Neural cell (in vitro differentiated cells): Measurements from ENCODE around the gene CSNK1E. TPM values are rescaled to one million over a fixed set of nuclear protein-coding genes. Genes with fewer than 3 reads are reported as not detected.

Experiments
- H2AFZ ChIP-seq: fragments of 200-600, 300-800 bp; sonication (generic), shearing (Covaris generic); 2 replicates; pipeline ENCODE4 v1.6.0; 2014; ENCODE audit warnings: low read depth, mild to moderate bottlenecking, antibody characterized with exemption, low read length, moderate library complexity
- H3F3A ChIP-seq: fragments of 200-600 bp; shearing (Covaris generic); 2 replicates; pipeline ENCODE4 v1.6.1; 2016; ENCODE audit warnings: mild to moderate bottlenecking, moderate library complexity, mixed read lengths, antibody characterized with exemption, low read length; ENCODE audit not compliant: insufficient read depth, poor library complexity, severe bottlenecking
- H3K27ac ChIP-seq: fragments of 200-600, 300-800 bp; sonication (generic), shearing (Covaris generic); 2 replicates; pipeline ENCODE4 v1.5.1; 2014; ENCODE audit warnings: mild to moderate bottlenecking, low read length, moderate library complexity
- H3K27me3 ChIP-seq: fragments of 300-800, 200-600 bp; sonication (generic), shearing (Covaris generic); 2 replicates; pipeline ENCODE4 v1.6.0; 2014; ENCODE audit warnings: mild to moderate bottlenecking, low read depth, low read length, moderate library complexity; ENCODE audit not compliant: insufficient read depth
- H3K36me3 ChIP-seq: fragments of 300-800, 200-600 bp; sonication (generic), shearing (Covaris generic); 2 replicates; pipeline ENCODE4 v1.5.1; 2014; ENCODE audit warnings: mild to moderate bottlenecking, antibody characterized with exemption, low read length, moderate library complexity; ENCODE audit not compliant: insufficient read depth
- H3K4me2 ChIP-seq: fragments of 300-800, 200-600 bp; sonication (generic), shearing (Covaris generic); 2 replicates; pipeline ENCODE4 v1.6.0; 2014; ENCODE audit warnings: mild to moderate bottlenecking, low read length
- H3K4me3 ChIP-seq: fragments of 300-800, 200-600 bp; sonication (generic), shearing (Covaris generic); 2 replicates; pipeline ENCODE4 v1.5.1; 2014; ENCODE audit warnings: mild to moderate bottlenecking, low read length, moderate library complexity
- H3K79me2 ChIP-seq: fragments of 200-600 bp; shearing (Covaris generic); replicated peaks from 2 replicates; pipeline ENCODE4 v1.6.0; 2014; ENCODE audit warnings: mild to moderate bottlenecking, low read length, moderate library complexity; ENCODE audit not compliant: insufficient read depth
- H3K9ac ChIP-seq: fragments of 300-800, 200-600 bp; sonication (generic), shearing (Covaris generic); 2 replicates; pipeline ENCODE4 v1.6.1; 2016; ENCODE audit warnings: mild to moderate bottlenecking, low read length, mixed read lengths
- H3K9me2 ChIP-seq: fragments of 200-600 bp; shearing (Covaris generic); 2 replicates; pipeline ENCODE4 v1.6.1; 2016; ENCODE audit warnings: mild to moderate bottlenecking, low read length, mixed read lengths; ENCODE audit not compliant: insufficient read depth
- H3K9me3 ChIP-seq: fragments of 200-600, 300-800 bp; sonication (generic), shearing (Covaris generic); 2 replicates; pipeline ENCODE4 v1.6.1; 2016; ENCODE audit warnings: mild to moderate bottlenecking, mixed run types, low read length, moderate library complexity, mixed read lengths
- H4K20me1 ChIP-seq: fragments of 200-600 bp; shearing (Covaris generic); 2 replicates; pipeline ENCODE4 v1.6.1; 2016; ENCODE audit warnings: mild to moderate bottlenecking, mixed run types; ENCODE audit not compliant: insufficient read depth
- EP300 ChIP-seq: fragments of 450-650 bp; conservative IDR thresholded peaks from 2 replicates; pipeline ENCODE4 v1.6.1; 2014; ENCODE audit warnings: antibody characterized with exemption, mild to moderate bottlenecking, moderate library complexity; ENCODE audit not compliant: poor library complexity, severe bottlenecking
- EZH2 ChIP-seq: fragments of 200-600, 300-800 bp; shearing (Covaris generic), sonication (generic); IDR thresholded peaks from 2 replicates; pipeline ENCODE4 v1.6.1; 2014; ENCODE audit warnings: antibody characterized with exemption, low read length, borderline replicate concordance, mild to moderate bottlenecking; ENCODE audit not compliant: insufficient read depth, poor library complexity, severe bottlenecking
- MXI1 ChIP-seq: fragments of 450-650 bp; conservative IDR thresholded peaks from 2 replicates; pipeline ENCODE4 v1.6.1; 2014; ENCODE audit warnings: antibody characterized with exemption, mild to moderate bottlenecking; ENCODE audit not compliant: poor library complexity, severe bottlenecking
- POLR2AphosphoS5 ChIP-seq: IDR thresholded peaks from 2 replicates; pipeline ENCODE4 v1.6.1; 2012
- RAD21 ChIP-seq: fragments of 450-650 bp; conservative IDR thresholded peaks from 2 replicates; pipeline ENCODE4 v1.6.1; 2014; ENCODE audit warnings: antibody characterized with exemption, mild to moderate bottlenecking, moderate library complexity
- SMC3 ChIP-seq: fragments of 450-650 bp; conservative IDR thresholded peaks from 2 replicates; pipeline ENCODE4 v1.6.1; 2014; ENCODE audit warnings: antibody characterized with exemption, mild to moderate bottlenecking, moderate library complexity; ENCODE audit not compliant: poor library complexity
- TAF1 ChIP-seq: IDR thresholded peaks from 2 replicates; pipeline ENCODE4 v1.6.1; 2012; ENCODE audit warnings: low read depth
- polyA plus RNA-seq: library from polyadenylated mRNA; depleted of rRNA; stranded (reverse); fragments of >200 nt; gene quantifications from 2 replicates; pipeline ENCODE4 v1.2.3, GENCODE V29; 2014
- TF ChIP-seq, protein P1 (sequence below): fragments of 450-650 bp; IDR thresholded peaks from 2 replicates; pipeline ENCODE4 v1.5.1; 2014; ENCODE audit warnings: antibody characterized with exemption, mild to moderate bottlenecking, moderate library complexity; ENCODE audit not compliant: poor library complexity, severe bottlenecking
- TF ChIP-seq, protein P2 (sequence below): IDR thresholded peaks from 2 replicates; pipeline ENCODE4 v1.6.1; 2012; ENCODE audit warnings: borderline replicate concordance

The CSNK1E gene
- polyA plus RNA-seq, 1 donor from 2014 or later: 230 TPM

GRCh38 chr22:38320605-38321402 lies 3.6 kb upstream of the CSNK1E start:
- no peaks in the 10 kb centered on the region for H3K36me3 ChIP-seq
- H3K27me3 ChIP-seq: no peaks in the 10 kb centered on the region
- peaks cover 1% of the 10 kb centered on the region for H3F3A ChIP-seq
- no peak overlapping the region for H2AFZ ChIP-seq
- no peaks in the 10 kb centered on the region for H4K20me1 ChIP-seq
- H3K27ac ChIP-seq: no peak overlapping the region
- no peaks in the 10 kb centered on the region for H3K9me2 ChIP-seq
- no peaks in the 10 kb centered on the region for H3K9me3 ChIP-seq
- no peak overlapping the region for H3K9ac ChIP-seq
- peaks cover 10% of the 10 kb centered on the region for H3K79me2 ChIP-seq
- no peak overlapping the region for H3K4me2 ChIP-seq
- H3K4me3 ChIP-seq: no peak overlapping the region
- TF ChIP-seq, protein P1, sequence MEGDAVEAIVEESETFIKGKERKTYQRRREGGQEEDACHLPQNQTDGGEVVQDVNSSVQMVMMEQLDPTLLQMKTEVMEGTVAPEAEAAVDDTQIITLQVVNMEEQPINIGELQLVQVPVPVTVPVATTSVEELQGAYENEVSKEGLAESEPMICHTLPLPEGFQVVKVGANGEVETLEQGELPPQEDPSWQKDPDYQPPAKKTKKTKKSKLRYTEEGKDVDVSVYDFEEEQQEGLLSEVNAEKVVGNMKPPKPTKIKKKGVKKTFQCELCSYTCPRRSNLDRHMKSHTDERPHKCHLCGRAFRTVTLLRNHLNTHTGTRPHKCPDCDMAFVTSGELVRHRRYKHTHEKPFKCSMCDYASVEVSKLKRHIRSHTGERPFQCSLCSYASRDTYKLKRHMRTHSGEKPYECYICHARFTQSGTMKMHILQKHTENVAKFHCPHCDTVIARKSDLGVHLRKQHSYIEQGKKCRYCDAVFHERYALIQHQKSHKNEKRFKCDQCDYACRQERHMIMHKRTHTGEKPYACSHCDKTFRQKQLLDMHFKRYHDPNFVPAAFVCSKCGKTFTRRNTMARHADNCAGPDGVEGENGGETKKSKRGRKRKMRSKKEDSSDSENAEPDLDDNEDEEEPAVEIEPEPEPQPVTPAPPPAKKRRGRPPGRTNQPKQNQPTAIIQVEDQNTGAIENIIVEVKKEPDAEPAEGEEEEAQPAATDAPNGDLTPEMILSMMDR: no peak
- TF ChIP-seq EP300: no peak
- no peak for TF ChIP-seq EZH2

- H3K27ac ChIP-seq: no peak overlapping the region
These were observed 1.9 kb upstream of the CSNK1E start for GRCh38 chr22:38318792-38319773.

More at GRCh38 chr22:38318792-38319773, 1.9 kb upstream of the CSNK1E start:
- peaks cover 12% of the 10 kb centered on the region for H4K20me1 ChIP-seq
- no peak overlapping the region for H3K4me3 ChIP-seq
- TF ChIP-seq, protein P2, sequence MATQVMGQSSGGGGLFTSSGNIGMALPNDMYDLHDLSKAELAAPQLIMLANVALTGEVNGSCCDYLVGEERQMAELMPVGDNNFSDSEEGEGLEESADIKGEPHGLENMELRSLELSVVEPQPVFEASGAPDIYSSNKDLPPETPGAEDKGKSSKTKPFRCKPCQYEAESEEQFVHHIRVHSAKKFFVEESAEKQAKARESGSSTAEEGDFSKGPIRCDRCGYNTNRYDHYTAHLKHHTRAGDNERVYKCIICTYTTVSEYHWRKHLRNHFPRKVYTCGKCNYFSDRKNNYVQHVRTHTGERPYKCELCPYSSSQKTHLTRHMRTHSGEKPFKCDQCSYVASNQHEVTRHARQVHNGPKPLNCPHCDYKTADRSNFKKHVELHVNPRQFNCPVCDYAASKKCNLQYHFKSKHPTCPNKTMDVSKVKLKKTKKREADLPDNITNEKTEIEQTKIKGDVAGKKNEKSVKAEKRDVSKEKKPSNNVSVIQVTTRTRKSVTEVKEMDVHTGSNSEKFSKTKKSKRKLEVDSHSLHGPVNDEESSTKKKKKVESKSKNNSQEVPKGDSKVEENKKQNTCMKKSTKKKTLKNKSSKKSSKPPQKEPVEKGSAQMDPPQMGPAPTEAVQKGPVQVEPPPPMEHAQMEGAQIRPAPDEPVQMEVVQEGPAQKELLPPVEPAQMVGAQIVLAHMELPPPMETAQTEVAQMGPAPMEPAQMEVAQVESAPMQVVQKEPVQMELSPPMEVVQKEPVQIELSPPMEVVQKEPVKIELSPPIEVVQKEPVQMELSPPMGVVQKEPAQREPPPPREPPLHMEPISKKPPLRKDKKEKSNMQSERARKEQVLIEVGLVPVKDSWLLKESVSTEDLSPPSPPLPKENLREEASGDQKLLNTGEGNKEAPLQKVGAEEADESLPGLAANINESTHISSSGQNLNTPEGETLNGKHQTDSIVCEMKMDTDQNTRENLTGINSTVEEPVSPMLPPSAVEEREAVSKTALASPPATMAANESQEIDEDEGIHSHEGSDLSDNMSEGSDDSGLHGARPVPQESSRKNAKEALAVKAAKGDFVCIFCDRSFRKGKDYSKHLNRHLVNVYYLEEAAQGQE: no peak
- TF ChIP-seq EP300 (no peak), POLR2AphosphoS5 (no peak), MXI1 (no peak), TAF1 (no peak), RAD21 (no peak), SMC3 (no peak), EZH2 (no peak)
- TF ChIP-seq, protein P1: no peak
- no peaks in the 10 kb centered on the region for H3K9me3 ChIP-seq
- no peak overlapping the region for H2AFZ ChIP-seq
- H3K4me2 ChIP-seq: no peak overlapping the region
- H3K27me3 ChIP-seq: no peaks in the 10 kb centered on the region
- no peaks in the 10 kb centered on the region for H3K36me3 ChIP-seq
- peaks cover 5% of the 10 kb centered on the region for H3F3A ChIP-seq
- H3K79me2 ChIP-seq: peaks cover 27% of the 10 kb centered on the region
- H3K9ac ChIP-seq: no peak overlapping the region
- H3K9me2 ChIP-seq: no peaks in the 10 kb centered on the region
